HepG2 (cell line): ENCODE measurements around the gene JAG1.

ENCODE experiments used
- CHD2 ChIP-seq: IDR thresholded peaks from 2 replicates; pipeline ENCODE4 v1.6.1; 2011; ENCODE audit warnings: low read depth, low read length, improper control_type of control experiment
- CHD4 ChIP-seq: fragments of 200-600 bp; sonication (generic); IDR thresholded peaks from 2 replicates; pipeline ENCODE4 v1.7.0; 2017; ENCODE audit warnings: mild to moderate bottlenecking, low read length, borderline replicate concordance
- EP300 ChIP-seq, 3 experiments: sonication (generic) in 1 of 3; formaldehyde crosslinking in 1 of 3; IDR thresholded peaks; 2 replicates each; pipeline versions ENCODE4 v1.5.1 to v1.6.1; 2011 to 2020; ENCODE audit warnings: low read depth in 2 of 3, low read length in 2 of 3, borderline replicate concordance in 1 of 3, improper control_type of control experiment in 1 of 3, mild to moderate bottlenecking in 1 of 3, missing genetic modification reagents in 1 of 3, moderate library complexity in 1 of 3
- HDAC2 ChIP-seq: sonication (generic); formaldehyde crosslinking; IDR thresholded peaks from 2 replicates; pipeline ENCODE4 v1.4.0; 2020; ENCODE audit warnings: missing genetic modification reagents
- POLR2AphosphoS5 ChIP-seq: IDR thresholded peaks from 2 replicates; pipeline ENCODE4 v1.6.1; 2012; ENCODE audit warnings: low read depth, low read length
- RFX5 ChIP-seq: IDR thresholded peaks from 2 replicates; pipeline ENCODE4 v1.6.1; 2011; ENCODE audit warnings: low read depth, low read length, improper control_type of control experiment
- SMARCE1 ChIP-seq: fragments of 450-650 bp; IDR thresholded peaks from 2 replicates; pipeline ENCODE4 v1.6.1; 2017; ENCODE audit warnings: borderline replicate concordance
- TCF7 ChIP-seq: sonication (generic); IDR thresholded peaks from 2 replicates; pipeline ENCODE4 v1.6.1; 2016; ENCODE audit warnings: antibody characterized with exemption, low read depth
- ZNF24 ChIP-seq: fragments of 450-650 bp; IDR thresholded peaks from 2 replicates; pipeline ENCODE4 v1.6.1; 2017; ENCODE audit warnings: antibody characterized with exemption, mild to moderate bottlenecking
- ZNF33B ChIP-seq: sonication (generic); formaldehyde crosslinking; IDR thresholded peaks from 2 replicates; pipeline ENCODE4 v1.5.1; 2020; ENCODE audit warnings: mild to moderate bottlenecking, missing genetic modification reagents
- ZNF660 ChIP-seq: sonication (generic); formaldehyde crosslinking; IDR thresholded peaks from 2 replicates; pipeline ENCODE4 v1.5.1; 2020; ENCODE audit warnings: mild to moderate bottlenecking, low read depth, missing genetic modification reagents, borderline replicate concordance
- TF ChIP-seq, protein P1 (sequence below): sonication (generic); formaldehyde crosslinking; IDR thresholded peaks from 2 replicates; pipeline ENCODE4 v1.4.0; 2020; ENCODE audit warnings: missing genetic modification reagents
- TF ChIP-seq, protein P2 (sequence below): fragments of 450-650 bp; IDR thresholded peaks from 2 replicates; pipeline ENCODE4 v1.6.1; 2016
- TF ChIP-seq, protein P3 (sequence below), 2 experiments: IDR thresholded peaks; 2 replicates each; pipeline ENCODE4 v1.6.1; 2011 to 2012; ENCODE audit warnings: low read length in 2 of 2, borderline replicate concordance in 1 of 2, low read depth in 1 of 2, mild to moderate bottlenecking in 1 of 2, moderate library complexity in 1 of 2

DNA sequence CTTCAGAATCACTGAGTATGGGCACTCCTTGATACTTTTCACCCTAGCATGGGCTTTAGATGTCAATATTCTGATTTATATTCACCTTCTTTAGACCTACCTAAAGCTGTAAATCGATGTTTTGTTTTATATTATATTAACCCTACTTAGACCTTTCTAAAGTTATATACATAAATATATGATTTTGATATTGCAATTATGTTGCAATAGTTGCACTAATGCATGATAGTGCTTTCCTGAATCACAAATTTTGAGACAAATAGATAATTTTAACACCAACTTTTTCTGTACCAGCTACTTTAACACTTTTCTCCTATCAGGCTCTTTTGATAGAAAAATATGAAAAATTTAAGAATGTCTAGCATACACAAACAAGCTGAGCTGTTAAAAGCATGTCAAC, 34.0 kb upstream of the JAG1 start:
- TF ChIP-seq ZNF24 (no peak), TCF7 (no peak), EP300 (IDR thresholded peaks at IDR 0.05; ENCODE audit: low read depth in 2 of 2, low read length in 2 of 2) (no peak), EP300 (CRISPR knock-in tag; IDR thresholded peaks at IDR 0.05; ENCODE audit: borderline replicate concordance) (no peak), CHD4 (no peak), SMARCE1 (no peak), HDAC2 (CRISPR knock-in tag) (no peak), CHD2 (no peak), RFX5 (no peak), POLR2AphosphoS5 (no peak), ZNF660 (CRISPR knock-in tag) (no peak), ZNF33B (CRISPR knock-in tag) (no peak)
- TF ChIP-seq, protein P1, sequence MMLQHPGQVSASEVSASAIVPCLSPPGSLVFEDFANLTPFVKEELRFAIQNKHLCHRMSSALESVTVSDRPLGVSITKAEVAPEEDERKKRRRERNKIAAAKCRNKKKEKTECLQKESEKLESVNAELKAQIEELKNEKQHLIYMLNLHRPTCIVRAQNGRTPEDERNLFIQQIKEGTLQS (CRISPR knock-in tag), result no peak
- TF ChIP-seq, protein P2, sequence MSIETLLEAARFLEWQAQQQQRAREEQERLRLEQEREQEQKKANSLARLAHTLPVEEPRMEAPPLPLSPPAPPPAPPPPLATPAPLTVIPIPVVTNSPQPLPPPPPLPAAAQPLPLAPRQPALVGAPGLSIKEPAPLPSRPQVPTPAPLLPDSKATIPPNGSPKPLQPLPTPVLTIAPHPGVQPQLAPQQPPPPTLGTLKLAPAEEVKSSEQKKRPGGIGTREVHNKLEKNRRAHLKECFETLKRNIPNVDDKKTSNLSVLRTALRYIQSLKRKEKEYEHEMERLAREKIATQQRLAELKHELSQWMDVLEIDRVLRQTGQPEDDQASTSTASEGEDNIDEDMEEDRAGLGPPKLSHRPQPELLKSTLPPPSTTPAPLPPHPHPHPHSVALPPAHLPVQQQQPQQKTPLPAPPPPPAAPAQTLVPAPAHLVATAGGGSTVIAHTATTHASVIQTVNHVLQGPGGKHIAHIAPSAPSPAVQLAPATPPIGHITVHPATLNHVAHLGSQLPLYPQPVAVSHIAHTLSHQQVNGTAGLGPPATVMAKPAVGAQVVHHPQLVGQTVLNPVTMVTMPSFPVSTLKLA, result no peak
- TF ChIP-seq, protein P3, sequence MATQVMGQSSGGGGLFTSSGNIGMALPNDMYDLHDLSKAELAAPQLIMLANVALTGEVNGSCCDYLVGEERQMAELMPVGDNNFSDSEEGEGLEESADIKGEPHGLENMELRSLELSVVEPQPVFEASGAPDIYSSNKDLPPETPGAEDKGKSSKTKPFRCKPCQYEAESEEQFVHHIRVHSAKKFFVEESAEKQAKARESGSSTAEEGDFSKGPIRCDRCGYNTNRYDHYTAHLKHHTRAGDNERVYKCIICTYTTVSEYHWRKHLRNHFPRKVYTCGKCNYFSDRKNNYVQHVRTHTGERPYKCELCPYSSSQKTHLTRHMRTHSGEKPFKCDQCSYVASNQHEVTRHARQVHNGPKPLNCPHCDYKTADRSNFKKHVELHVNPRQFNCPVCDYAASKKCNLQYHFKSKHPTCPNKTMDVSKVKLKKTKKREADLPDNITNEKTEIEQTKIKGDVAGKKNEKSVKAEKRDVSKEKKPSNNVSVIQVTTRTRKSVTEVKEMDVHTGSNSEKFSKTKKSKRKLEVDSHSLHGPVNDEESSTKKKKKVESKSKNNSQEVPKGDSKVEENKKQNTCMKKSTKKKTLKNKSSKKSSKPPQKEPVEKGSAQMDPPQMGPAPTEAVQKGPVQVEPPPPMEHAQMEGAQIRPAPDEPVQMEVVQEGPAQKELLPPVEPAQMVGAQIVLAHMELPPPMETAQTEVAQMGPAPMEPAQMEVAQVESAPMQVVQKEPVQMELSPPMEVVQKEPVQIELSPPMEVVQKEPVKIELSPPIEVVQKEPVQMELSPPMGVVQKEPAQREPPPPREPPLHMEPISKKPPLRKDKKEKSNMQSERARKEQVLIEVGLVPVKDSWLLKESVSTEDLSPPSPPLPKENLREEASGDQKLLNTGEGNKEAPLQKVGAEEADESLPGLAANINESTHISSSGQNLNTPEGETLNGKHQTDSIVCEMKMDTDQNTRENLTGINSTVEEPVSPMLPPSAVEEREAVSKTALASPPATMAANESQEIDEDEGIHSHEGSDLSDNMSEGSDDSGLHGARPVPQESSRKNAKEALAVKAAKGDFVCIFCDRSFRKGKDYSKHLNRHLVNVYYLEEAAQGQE (IDR thresholded peaks at IDR 0.05; ENCODE audit: borderline replicate concordance in 1 of 2, low read depth in 1 of 2, low read length in 2 of 2), result no peak
